A673 (cell line): ENCODE data around the gene ZBTB34.
"Not testable (repeated sequence)": the region's sequence is repeated elsewhere in the genome, so short reads cannot be mapped to it uniquely, and the experiment has no call there.

ENCODE experiments used
- CTCF ChIP-seq: fragments of 300-800, 200-600 bp; sonication (generic); conservative IDR thresholded peaks from 2 replicates; pipeline ENCODE4 v1.5.1; 2017; ENCODE audit warnings: low read depth, mild to moderate bottlenecking, antibody characterized with exemption, low read length, moderate library complexity, mixed read lengths
- EZH2 ChIP-seq: fragments of 200-600 bp; sonication (generic); IDR thresholded peaks from 2 replicates; pipeline ENCODE4 v1.6.1; 2017; ENCODE audit warnings: borderline replicate concordance, low read depth, mild to moderate bottlenecking, mixed read lengths, antibody characterized with exemption, low read length; ENCODE audit not compliant: poor library complexity, severe bottlenecking

- not testable (repeated sequence) for TF ChIP-seq EZH2, CTCF
Measured at GRCh38 chr9:126817615-126818014, 42.8 kb upstream of the ZBTB34 start.
